IgD-negative memory B cell (primary cell): ENCODE data around the gene CTIF. TPM values are rescaled to one million over a fixed set of nuclear protein-coding genes. Genes with fewer than 3 reads are reported as not detected.
"Not testable (repeated sequence)": the region's sequence is repeated elsewhere in the genome, so short reads cannot be mapped to it uniquely, and the experiment has no call there.

Experiments
- H3K27ac Mint-ChIP-seq, 3 donors: one replicate each; pipeline ENCODE4 v1.8.0; 2020 to 2022; ENCODE audit warnings: mild to moderate bottlenecking in 3 of 3, mixed read lengths in 3 of 3, moderate library complexity in 1 of 3
- H3K27me3 Mint-ChIP-seq: one replicate; pipeline ENCODE4 v1.8.0; 2021; ENCODE audit warnings: mixed read lengths
- H3K36me3 Mint-ChIP-seq: one replicate; pipeline ENCODE4 v1.8.0; 2020; ENCODE audit warnings: mild to moderate bottlenecking, mixed read lengths
- H3K4me1 Mint-ChIP-seq, 3 donors: one replicate each; pipeline ENCODE4 v1.8.0; 2020 to 2022; ENCODE audit warnings: mixed read lengths in 3 of 3, mild to moderate bottlenecking in 1 of 3
- H3K4me3 Mint-ChIP-seq, 4 donors: one replicate each; pipeline ENCODE4 v1.8.0; 2020 to 2022; ENCODE audit warnings: mild to moderate bottlenecking in 4 of 4, mixed read lengths in 4 of 4, moderate library complexity in 3 of 4
- H3K9me3 Mint-ChIP-seq, 3 donors: one replicate each; pipeline ENCODE4 v1.8.0; 2020 to 2021; ENCODE audit warnings: mixed read lengths in 3 of 3, mild to moderate bottlenecking in 1 of 3
- polyA plus RNA-seq: library from polyadenylated mRNA; unstranded; fragments of 300-500 nt; fragmentation: Illumina TruSeq; gene quantifications from one replicate; pipeline ENCODE4 v1.2.3, GENCODE V29; 2021

Gene CTIF
- polyA plus RNA-seq, 1 donor from 2014 or later, result not detected

GRCh38 chr18:48802543-48803290 is 263.9 kb downstream of the CTIF start:
- Mint-ChIP-seq H3K9me3 (no peaks in the 10 kb centered on the region), H3K36me3 (peaks cover 4% of the 10 kb centered on the region), H3K4me1 (peaks cover 18 to 43% (median 18%) of the 10 kb centered on the region in 3 donors), H3K4me3 (peak overlapping the region in 2 of 4 donors; percentile 9 to 47), H3K27ac (no peak overlapping the region), H3K27me3 (no peaks in the 10 kb centered on the region)

- Mint-ChIP-seq H3K4me1 (peaks cover 18 to 42% (median 18%) of the 10 kb centered on the region in 3 donors), H3K27me3 (no peaks in the 10 kb centered on the region), H3K36me3 (peaks cover 4% of the 10 kb centered on the region), H3K27ac (no peak overlapping the region), H3K4me3 (no peak overlapping the region), H3K9me3 (no peaks in the 10 kb centered on the region)
Measured at GRCh38 chr18:48803518-48803917, 264.7 kb downstream of the CTIF start.

GRCh38 chr18:48803951-48804855 is 265.4 kb downstream of the CTIF start:
- peaks cover 18 to 40% (median 19%) of the 10 kb centered on the region in 3 donors for H3K4me1 Mint-ChIP-seq
- H3K27me3 Mint-ChIP-seq, result no peaks in the 10 kb centered on the region

GRCh38 chr18:48804856-48805610 is 266.2 kb downstream of the CTIF start:
- Mint-ChIP-seq H3K27ac (no peak overlapping the region), H3K36me3 (peaks cover 2% of the 10 kb centered on the region), H3K27me3 (no peaks in the 10 kb centered on the region), H3K4me1 (peaks cover 18 to 35% (median 22%) of the 10 kb centered on the region in 3 donors), H3K9me3 (no peaks in the 10 kb centered on the region), H3K4me3 (no peak overlapping the region)

More at GRCh38 chr18:48803951-48804855, 265.4 kb downstream of the CTIF start:
- peaks cover 2% of the 10 kb centered on the region for H3K36me3 Mint-ChIP-seq
- H3K9me3 Mint-ChIP-seq, result no peaks in the 10 kb centered on the region
- no peak overlapping the region for H3K4me3 Mint-ChIP-seq
- no peak overlapping the region for H3K27ac Mint-ChIP-seq

GRCh38 chr18:48805826-48806535 is 267.1 kb downstream of the CTIF start:
- Mint-ChIP-seq H3K36me3 (peaks cover 2% of the 10 kb centered on the region), H3K4me3 (no peak overlapping the region), H3K4me1 (peaks cover 12 to 28% (median 20%) of the 10 kb centered on the region in 3 donors), H3K9me3 (no peaks in the 10 kb centered on the region), H3K27me3 (no peaks in the 10 kb centered on the region), H3K27ac (no peak overlapping the region)

GRCh38 chr18:48806551-48807261 is 267.9 kb downstream of the CTIF start:
- H3K4me1 Mint-ChIP-seq, result peaks cover 7 to 25% (median 17%) of the 10 kb centered on the region in 3 donors
- H3K36me3 Mint-ChIP-seq, result peaks cover 2% of the 10 kb centered on the region
- no peak overlapping the region for H3K4me3 Mint-ChIP-seq
- H3K27me3 Mint-ChIP-seq, result no peaks in the 10 kb centered on the region
- H3K9me3 Mint-ChIP-seq, result no peaks in the 10 kb centered on the region
- no peak overlapping the region for H3K27ac Mint-ChIP-seq

GRCh38 chr18:48808476-48808875 is 269.6 kb downstream of the CTIF start:
- H3K9me3 Mint-ChIP-seq, result peaks cover 0 to 1% (median 0%) of the 10 kb centered on the region in 3 donors
- H3K36me3 Mint-ChIP-seq, result no peaks in the 10 kb centered on the region
- H3K27ac Mint-ChIP-seq, result no peak overlapping the region
- no peaks in the 10 kb centered on the region for H3K27me3 Mint-ChIP-seq
- peaks cover 16 to 27% (median 26%) of the 10 kb centered on the region in 3 donors for H3K4me1 Mint-ChIP-seq
- H3K4me3 Mint-ChIP-seq, result no peak overlapping the region

GRCh38 chr18:48809365-48809764 is 270.5 kb downstream of the CTIF start:
- Mint-ChIP-seq H3K36me3 (no peaks in the 10 kb centered on the region), H3K27me3 (no peaks in the 10 kb centered on the region), H3K27ac (no peak overlapping the region), H3K4me1 (peaks cover 23 to 36% (median 32%) of the 10 kb centered on the region in 3 donors), H3K4me3 (no peak overlapping the region), H3K9me3 (peaks cover 0 to 1% (median 0%) of the 10 kb centered on the region in 3 donors)

- no peaks in the 10 kb centered on the region for H3K27me3 Mint-ChIP-seq
- H3K4me1 Mint-ChIP-seq, result peaks cover 26 to 38% (median 32%) of the 10 kb centered on the region in 3 donors
- H3K36me3 Mint-ChIP-seq, result peaks cover 3% of the 10 kb centered on the region
- H3K9me3 Mint-ChIP-seq, result peaks cover 0 to 1% (median 0%) of the 10 kb centered on the region in 3 donors
- H3K27ac Mint-ChIP-seq, result peak overlapping the region in 1 of 3 donors; percentile 8
- no peak overlapping the region for H3K4me3 Mint-ChIP-seq
Measured at GRCh38 chr18:48810805-48811204, 272.0 kb downstream of the CTIF start.

GRCh38 chr18:48811401-48811800 is 272.6 kb downstream of the CTIF start:
- Mint-ChIP-seq H3K36me3 (peaks cover 3% of the 10 kb centered on the region), H3K4me3 (peak overlapping the region in 1 of 4 donors; percentile 41), H3K27ac (no peak overlapping the region), H3K4me1 (peaks cover 26 to 38% (median 32%) of the 10 kb centered on the region in 3 donors), H3K9me3 (peaks cover 0 to 1% (median 0%) of the 10 kb centered on the region in 3 donors), H3K27me3 (no peaks in the 10 kb centered on the region)

- H3K27ac Mint-ChIP-seq, result peak overlapping the region in 1 of 3 donors; percentile 93
- H3K9me3 Mint-ChIP-seq, H3K36me3 Mint-ChIP-seq, H3K27me3 Mint-ChIP-seq: not testable (repeated sequence)
- peak overlapping the region in 1 of 4 donors; percentile 52 for H3K4me3 Mint-ChIP-seq
- H3K4me1 Mint-ChIP-seq, result peaks cover 26 to 32% (median 32%) of the 10 kb centered on the region in 3 donors
Measured at GRCh38 chr18:48811977-48812451, 273.2 kb downstream of the CTIF start.

- peak overlapping the region in 2 of 4 donors; percentile 18 to 67 for H3K4me3 Mint-ChIP-seq
- peaks cover 0 to 1% (median 0%) of the 10 kb centered on the region in 3 donors for H3K9me3 Mint-ChIP-seq
- H3K27me3 Mint-ChIP-seq, result no peaks in the 10 kb centered on the region
- peaks cover 3% of the 10 kb centered on the region for H3K36me3 Mint-ChIP-seq
- H3K27ac Mint-ChIP-seq, result peak overlapping the region in 2 of 3 donors; percentile 82 to 93
- peaks cover 26 to 32% (median 32%) of the 10 kb centered on the region in 3 donors for H3K4me1 Mint-ChIP-seq
Measured at GRCh38 chr18:48813321-48813720, 274.5 kb downstream of the CTIF start.

- H3K27me3 Mint-ChIP-seq, result no peaks in the 10 kb centered on the region
- peak overlapping the region; percentile 30 to 93 (median 82) for H3K27ac Mint-ChIP-seq
- H3K36me3 Mint-ChIP-seq, result peaks cover 3% of the 10 kb centered on the region
- peaks cover 26 to 32% (median 32%) of the 10 kb centered on the region in 3 donors for H3K4me1 Mint-ChIP-seq
- peaks cover 0 to 1% (median 0%) of the 10 kb centered on the region in 3 donors for H3K9me3 Mint-ChIP-seq
- peak overlapping the region in 3 of 4 donors; percentile 0 to 51 (median 9) for H3K4me3 Mint-ChIP-seq
Measured at GRCh38 chr18:48813833-48814489, 275.1 kb downstream of the CTIF start.
